ENCODE data around the gene INSRR. TPM values are rescaled to one million over a fixed set of nuclear protein-coding genes. Genes with fewer than 3 reads are reported as not detected.

INSRR gene
- total RNA-seq, 1 donor from 2014 or later: not detected

DNA sequence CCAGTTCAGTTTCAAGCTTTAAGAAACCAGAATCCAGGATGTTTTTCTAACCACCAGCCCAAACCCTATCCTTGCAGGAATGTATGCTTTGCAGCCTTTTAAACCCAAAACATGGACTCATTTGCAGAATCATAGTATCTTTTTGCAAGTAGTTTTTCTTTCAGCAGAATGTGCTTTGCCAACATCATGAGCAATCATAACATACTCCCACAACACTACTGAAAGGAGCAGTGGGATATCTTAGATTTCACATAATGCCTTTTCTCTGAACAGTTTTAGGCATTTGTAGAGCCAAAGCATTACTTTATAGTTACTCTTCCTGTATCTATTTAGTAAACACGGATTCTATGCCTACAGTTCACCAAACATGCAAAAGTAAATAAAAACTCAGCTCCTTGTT is 32.3 kb downstream of the INSRR start:
- TF ChIP-seq, protein P1, sequence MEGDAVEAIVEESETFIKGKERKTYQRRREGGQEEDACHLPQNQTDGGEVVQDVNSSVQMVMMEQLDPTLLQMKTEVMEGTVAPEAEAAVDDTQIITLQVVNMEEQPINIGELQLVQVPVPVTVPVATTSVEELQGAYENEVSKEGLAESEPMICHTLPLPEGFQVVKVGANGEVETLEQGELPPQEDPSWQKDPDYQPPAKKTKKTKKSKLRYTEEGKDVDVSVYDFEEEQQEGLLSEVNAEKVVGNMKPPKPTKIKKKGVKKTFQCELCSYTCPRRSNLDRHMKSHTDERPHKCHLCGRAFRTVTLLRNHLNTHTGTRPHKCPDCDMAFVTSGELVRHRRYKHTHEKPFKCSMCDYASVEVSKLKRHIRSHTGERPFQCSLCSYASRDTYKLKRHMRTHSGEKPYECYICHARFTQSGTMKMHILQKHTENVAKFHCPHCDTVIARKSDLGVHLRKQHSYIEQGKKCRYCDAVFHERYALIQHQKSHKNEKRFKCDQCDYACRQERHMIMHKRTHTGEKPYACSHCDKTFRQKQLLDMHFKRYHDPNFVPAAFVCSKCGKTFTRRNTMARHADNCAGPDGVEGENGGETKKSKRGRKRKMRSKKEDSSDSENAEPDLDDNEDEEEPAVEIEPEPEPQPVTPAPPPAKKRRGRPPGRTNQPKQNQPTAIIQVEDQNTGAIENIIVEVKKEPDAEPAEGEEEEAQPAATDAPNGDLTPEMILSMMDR (IDR thresholded peaks at IDR 0.05; ENCODE audit: insufficient read depth, low read length, poor library complexity, severe bottlenecking): no peak
- no peaks in the 10 kb centered on the region for H3K36me3 ChIP-seq (ENCODE audit: control insufficient read depth, insufficient read depth, low read length)
- peaks cover 8% of the 10 kb centered on the region for H3K27me3 ChIP-seq (ENCODE audit: control insufficient read depth, insufficient read depth, low read length)
- H3K4me3 ChIP-seq (ENCODE audit: low read depth, low read length): no peak overlapping the region
- no peak for DNase-seq (ENCODE audit: low read depth)

DNA sequence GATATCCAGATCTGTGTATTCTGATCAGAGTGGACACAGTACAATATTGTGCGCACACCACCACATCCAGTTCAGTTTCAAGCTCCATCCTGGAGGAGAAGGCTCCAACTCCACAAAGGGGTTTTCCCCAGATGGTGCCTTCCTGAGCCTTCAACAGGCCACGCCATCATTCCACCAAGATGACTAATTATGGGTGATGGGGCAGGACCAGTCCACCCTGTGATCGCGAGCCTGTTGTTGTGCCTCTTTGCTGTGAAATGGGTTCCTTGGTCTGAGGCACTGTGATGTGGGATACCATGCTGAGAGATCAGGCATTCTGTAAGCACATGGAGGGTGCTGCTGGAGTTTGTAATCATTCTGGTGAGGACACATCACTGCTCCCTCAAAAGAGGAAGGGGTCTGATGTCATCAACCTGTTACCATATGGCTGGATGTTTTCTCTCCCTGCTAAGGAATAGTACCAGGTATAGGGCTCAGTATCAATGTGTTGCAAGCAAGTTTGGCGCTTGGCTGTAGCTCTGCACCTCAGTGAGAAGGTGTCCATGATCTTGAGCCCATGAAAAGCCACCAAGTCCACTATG is 35.6 kb downstream of the INSRR start:
- no peaks in the 10 kb centered on the region for H3K36me3 ChIP-seq (ENCODE audit: control insufficient read depth, insufficient read depth, low read length)
- peaks cover 2% of the 10 kb centered on the region for H3K27me3 ChIP-seq (ENCODE audit: control insufficient read depth, insufficient read depth, low read length)
- no peak overlapping the region for H3K4me3 ChIP-seq (ENCODE audit: low read depth, low read length)
- DNase-seq (ENCODE audit: low read depth): no peak
- TF ChIP-seq, protein P1 (IDR thresholded peaks at IDR 0.05; ENCODE audit: insufficient read depth, low read length, poor library complexity, severe bottlenecking): no peak

DNA sequence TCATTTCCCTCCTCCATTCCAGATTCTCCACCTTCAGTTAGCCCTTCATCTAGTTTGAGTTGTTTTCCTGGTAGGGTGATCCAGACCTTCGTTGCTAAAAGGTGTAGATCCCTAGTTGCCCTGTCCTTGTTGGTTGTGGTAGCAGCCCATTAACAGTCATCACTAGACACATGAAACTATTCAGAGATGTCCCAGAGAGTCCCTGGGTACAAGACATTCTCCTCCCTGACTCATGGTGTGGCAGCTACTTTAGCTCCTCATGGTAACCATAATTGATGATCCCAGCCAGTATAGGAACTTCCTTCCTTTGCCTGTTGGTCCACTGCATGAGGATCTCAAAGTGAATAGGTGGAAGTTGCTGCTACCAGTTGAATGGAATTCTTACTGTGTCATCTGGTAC is 36.2 kb downstream of the INSRR start:
- H3K27me3 ChIP-seq (ENCODE audit: control insufficient read depth, insufficient read depth, low read length): peaks cover 2% of the 10 kb centered on the region
- H3K4me3 ChIP-seq (ENCODE audit: low read depth, low read length): no peak overlapping the region
- H3K36me3 ChIP-seq (ENCODE audit: control insufficient read depth, insufficient read depth, low read length): no peaks in the 10 kb centered on the region
- TF ChIP-seq, protein P1 (IDR thresholded peaks at IDR 0.05; ENCODE audit: insufficient read depth, low read length, poor library complexity, severe bottlenecking): no peak
- no peak for DNase-seq (ENCODE audit: low read depth)

DNA sequence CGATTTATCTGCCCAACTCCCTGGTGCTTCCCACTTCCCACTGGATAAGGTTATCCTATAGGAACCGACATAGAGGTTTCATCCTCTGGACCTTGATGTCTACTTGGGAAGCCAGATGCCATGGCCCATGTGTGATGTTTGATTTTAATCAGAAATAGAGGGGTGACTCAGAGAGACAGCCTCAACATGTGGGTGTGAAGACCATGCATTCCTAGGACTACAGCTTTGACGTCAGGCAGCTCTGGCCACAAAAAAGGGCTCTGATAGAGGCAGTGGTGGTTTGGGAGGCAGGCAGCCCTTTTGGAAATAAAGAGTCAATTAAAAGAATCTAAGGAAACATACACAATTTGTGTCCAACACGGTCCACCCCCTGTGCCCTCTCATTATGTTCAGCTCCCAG is 37.1 kb downstream of the INSRR start:
- TF ChIP-seq, protein P1 (IDR thresholded peaks at IDR 0.05; ENCODE audit: insufficient read depth, low read length, poor library complexity, severe bottlenecking): no peak
- Histone ChIP-seq H3K4me3 (ENCODE audit: low read depth, low read length) (no peak overlapping the region), H3K36me3 (ENCODE audit: control insufficient read depth, insufficient read depth, low read length) (no peaks in the 10 kb centered on the region), H3K27me3 (ENCODE audit: control insufficient read depth, insufficient read depth, low read length) (peaks cover 2% of the 10 kb centered on the region)
- DNase-seq (ENCODE audit: low read depth): no peak

DNA sequence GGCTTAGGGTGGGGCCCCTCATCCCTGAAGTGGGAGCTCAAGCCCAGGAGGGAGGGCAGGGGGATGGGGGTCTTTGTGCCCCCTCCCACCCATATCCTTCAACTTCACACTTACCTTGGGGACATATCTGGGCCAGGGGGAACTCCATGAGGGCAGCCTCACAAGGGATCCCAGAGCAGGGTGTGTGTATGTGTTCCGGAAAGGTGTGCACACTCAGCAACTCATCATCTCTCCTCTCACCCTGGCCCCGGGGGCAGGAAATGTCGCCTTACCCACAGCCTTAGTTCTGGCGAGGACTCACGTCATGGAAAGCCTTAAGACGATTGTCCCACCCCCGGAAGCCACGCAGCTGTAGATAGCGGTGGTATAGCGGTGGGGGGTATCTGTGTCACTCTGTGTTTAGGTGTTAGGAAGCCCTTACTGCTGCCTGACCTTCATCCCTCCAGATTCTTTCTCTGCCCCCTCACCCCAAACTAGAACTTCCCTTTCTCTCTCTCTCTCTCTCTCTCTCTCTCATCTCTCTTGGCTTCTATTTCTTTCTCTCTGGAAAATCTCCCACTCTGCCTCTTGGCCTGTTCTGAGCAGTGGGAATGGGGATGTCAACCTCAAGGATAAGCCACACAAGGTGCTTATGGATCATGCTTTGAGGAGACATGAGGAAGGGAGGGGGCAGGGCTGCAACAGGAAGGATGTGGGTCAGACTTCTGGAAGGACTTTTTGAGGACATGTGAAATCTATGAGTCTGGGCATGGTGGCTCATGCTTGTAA is 42.2 kb downstream of the INSRR start, which contains the start of gene SH2D2A:
TSS of gene SH2D2A (minus strand) at position 288 of the 768 bp plus-strand sequence. CDS start at position 148, 140 bp downstream.
- DNase-seq (ENCODE audit: low read depth): no peak
- Histone ChIP-seq H3K27me3 (ENCODE audit: control insufficient read depth, insufficient read depth, low read length) (peaks cover 6% of the 10 kb centered on the region), H3K36me3 (ENCODE audit: control insufficient read depth, insufficient read depth, low read length) (no peaks in the 10 kb centered on the region), H3K4me3 (ENCODE audit: low read depth, low read length) (no peak within 1 kb of the TSS)
- TF ChIP-seq, protein P1 (IDR thresholded peaks at IDR 0.05; ENCODE audit: insufficient read depth, low read length, poor library complexity, severe bottlenecking): no peak

All from kidney epithelial cell (primary cell).